ENCODE results near the gene BRMS1.

BRMS1 gene

GRCh38 chr11:66297610-66298009 lies 47.3 kb downstream of the BRMS1 start:
- FAIRE-seq, result no peak

- FAIRE-seq, result no peak
Observed at GRCh38 chr11:66294626-66295620, 50.0 kb downstream of the BRMS1 start.

- FAIRE-seq, result no peak
Observed at GRCh38 chr11:66293777-66294625, 50.9 kb downstream of the BRMS1 start.

GRCh38 chr11:66293352-66293751 lies 51.6 kb downstream of the BRMS1 start:
- no peak for FAIRE-seq

- FAIRE-seq, result no peak
Observed at GRCh38 chr11:66292543-66293332, 52.2 kb downstream of the BRMS1 start.

GRCh38 chr11:66291706-66292542 lies 53.0 kb downstream of the BRMS1 start, which contains the start of gene TMEM151A:
Gene TMEM151A, plus strand, starts transcription at chr11:66291894. Its CDS starts 120 bp downstream, at chr11:66292014.
- FAIRE-seq, result no peak

- no peak for FAIRE-seq
Observed at GRCh38 chr11:66291303-66291705, 53.6 kb downstream of the BRMS1 start.

GRCh38 chr11:66290330-66290621 lies 54.6 kb downstream of the BRMS1 start:
- no peak for FAIRE-seq

GRCh38 chr11:66289548-66290329 lies 55.2 kb downstream of the BRMS1 start:
- no peak for FAIRE-seq

- FAIRE-seq, result peak; percentile 98
Observed at GRCh38 chr11:66288671-66289547, 56.0 kb downstream of the BRMS1 start, which contains the start of gene YIF1A. Gene YIF1A, minus strand, starts transcription at chr11:66289143. Its CDS starts 158 bp downstream, at chr11:66288985.

GRCh38 chr11:66287889-66288670 lies 56.8 kb downstream of the BRMS1 start:
- FAIRE-seq, result no peak

Data from A204.1 (cell line).